Heart right ventricle (tissue), 16 donors: ENCODE results near the gene SGTA. TPM values are rescaled to one million over a fixed set of nuclear protein-coding genes. Genes with fewer than 3 reads are reported as not detected.
A peak's percentile ranks its signal among the peaks of the same experiment; 100 is the strongest.

Experiments
- ATAC-seq, 8 donors: fragments of 200-7000 bp; cut with Tn5 transposase; one replicate each; pipeline ENCODE4 v1.9.1; 2020; ENCODE audit warnings: mild to moderate bottlenecking in 8 of 8, moderate library complexity in 8 of 8, moderate number of reproducible peaks in 1 of 8
- DNase-seq, 2 donors: peaks; one replicate each; pipeline ENCODE4 v3.0.0-alpha.2; 2020
- H3K27ac ChIP-seq, 10 donors: fragments of 200-600 bp; sonication (generic) in 2 of 10; one replicate each; pipeline versions ENCODE4 v1.5.0 to v1.8.0; 2020 to 2022; ENCODE audit warnings: mild to moderate bottlenecking in 3 of 10
- H3K27me3 ChIP-seq, 7 donors: fragments of 200-600 bp; one replicate each; pipeline ENCODE4 v1.8.0; 2021 to 2022; ENCODE audit warnings: mild to moderate bottlenecking in 2 of 7
- H3K36me3 ChIP-seq, 9 donors: fragments of 200-600 bp; sonication (generic) in 1 of 9; one replicate each; pipeline versions ENCODE4 v1.5.0 to v1.8.0; 2020 to 2022; ENCODE audit warnings: mild to moderate bottlenecking in 2 of 9
- H3K4me1 ChIP-seq, 9 donors: fragments of 200-600 bp; sonication (generic) in 1 of 9; one replicate each; pipeline versions ENCODE4 v1.5.0 to v1.8.0; 2020 to 2022; ENCODE audit warnings: mild to moderate bottlenecking in 4 of 9
- H3K4me3 ChIP-seq, 10 donors: fragments of 200-600 bp; sonication (generic) in 2 of 10; one replicate each; pipeline versions ENCODE4 v1.5.0 to v1.8.0; 2020 to 2022; ENCODE audit warnings: mild to moderate bottlenecking in 7 of 10, moderate library complexity in 2 of 10
- H3K9me3 ChIP-seq, 11 donors: fragments of 200-600 bp in 10 of 11; sonication (generic) in 2 of 11; one replicate each; pipeline versions ENCODE4 v1.5.0 to v1.8.0; 2013 to 2022; ENCODE audit warnings: mild to moderate bottlenecking in 2 of 11, control low read depth in 1 of 11, moderate library complexity in 1 of 11
- WGBS, 2 donors: extraction: QIAGEN DNeasy Blood & Tissue Kit; methylation state at CpG; one replicate each; pipeline ENCODE4 v1.1.7; 2013; ENCODE audit warnings: inconsistent platforms in 1 of 2; 5-methylcytosine and 5-hydroxymethylcytosine counted together
- intact Hi-C, 10 donors: fragments of 100-400 bp; cut with DNase I; formaldehyde crosslinking; loops; one replicate each; pipeline versions ENCODE4 v1.11.1 to v1.14.2; 2022
- polyA plus RNA-seq, 2 donors: library from polyadenylated mRNA; stranded (reverse); fragments of 200-250 nt; gene quantifications; one replicate each; pipeline ENCODE4 v1.2.3, GENCODE V29; 2013
- total RNA-seq, 10 donors: library from RNA; stranded (reverse); fragmentation: NEBNext Ultra II Directional in 3 of 10; extraction: Animal tissue kit (Norgen Biotek cat#: 25700) in 3 of 10; gene quantifications; one replicate each; pipeline versions ENCODE4 v1.2.1 to v1.2.4, GENCODE V29; 2021 to 2023
- TF ChIP-seq, protein P1 (sequence below), 9 donors: fragments of 200-600 bp; sonication (generic) in 2 of 9; IDR thresholded peaks; one replicate each; pipeline versions ENCODE4 v1.5.0 to v1.8.0; 2021 to 2022; ENCODE audit warnings: antibody characterized with exemption in 9 of 9, mild to moderate bottlenecking in 5 of 9, moderate library complexity in 1 of 9
- donor health status: Arrhythmogenic right ventricular cardiomyopathy.
- donor health status: ischemic (EF 13 %, LVEDD 7.1; RV severe dilation, severe dysfunction).
- donor health status: healthy with polysubstance abuse.
- donor health status: DM: no; HTN: yes; CAD: no.
- donor health status: DM: no; HTN: no; CAD: no.
- donor health status: ischemic (EF 25% LVEDD 6.9; RV normal size, moderate dysfunction).
- donor health status: ischemic (EF 25% LVEDD 5.7; RV mildly dilated, moderate dysfunction).
- donor health status: healthy.
- donor health status: DM: yes; HTN: yes; CAD: no.
- donor health status: Ischemic cardiomyopathy.
- donor health status: ischemic (EF 35%, LVEDD 5.7; RV mildly dilated, moderate dysfunction).
- donor health status: nonischemic (EF 11% LVEDD 7.7; RV severe dilation, severe dysfunction).
- donor health status: DM: yes; HTN: yes; CAD: no.
- donor health status: PGD.
- donor health status: ischemic (EF 29% LVEDD 5.4; RV normal size, mild dysfunction).
- donor health status: nonischemic (EF 23%, LVEDD 6.1; RV moderate dilation, normal function).

SGTA gene
- total and polyA plus RNA-seq, 12 donors = 52.6 to 102 (median 66.2) TPM

- DNase-seq (no peak), ATAC-seq (no peak)
- H3K4me3 ChIP-seq = no peak overlapping the region
- peak overlapping the region in 3 of 10 donors; percentile 9 to 94 (median 58) for H3K27ac ChIP-seq
- H3K4me1 ChIP-seq = peaks cover 15 to 46% (median 33%) of the 10 kb centered on the region in 9 donors
- H3K36me3 ChIP-seq = peaks cover 0 to 57% (median 43%) of the 10 kb centered on the region in 9 donors
- intact Hi-C loops = no loop called here
- 93 to 94% methylated on average over 29 of the region's 29 CpGs for WGBS, 2 donors
- no peaks in the 10 kb centered on the region for H3K27me3 ChIP-seq
- TF ChIP-seq, protein P1, sequence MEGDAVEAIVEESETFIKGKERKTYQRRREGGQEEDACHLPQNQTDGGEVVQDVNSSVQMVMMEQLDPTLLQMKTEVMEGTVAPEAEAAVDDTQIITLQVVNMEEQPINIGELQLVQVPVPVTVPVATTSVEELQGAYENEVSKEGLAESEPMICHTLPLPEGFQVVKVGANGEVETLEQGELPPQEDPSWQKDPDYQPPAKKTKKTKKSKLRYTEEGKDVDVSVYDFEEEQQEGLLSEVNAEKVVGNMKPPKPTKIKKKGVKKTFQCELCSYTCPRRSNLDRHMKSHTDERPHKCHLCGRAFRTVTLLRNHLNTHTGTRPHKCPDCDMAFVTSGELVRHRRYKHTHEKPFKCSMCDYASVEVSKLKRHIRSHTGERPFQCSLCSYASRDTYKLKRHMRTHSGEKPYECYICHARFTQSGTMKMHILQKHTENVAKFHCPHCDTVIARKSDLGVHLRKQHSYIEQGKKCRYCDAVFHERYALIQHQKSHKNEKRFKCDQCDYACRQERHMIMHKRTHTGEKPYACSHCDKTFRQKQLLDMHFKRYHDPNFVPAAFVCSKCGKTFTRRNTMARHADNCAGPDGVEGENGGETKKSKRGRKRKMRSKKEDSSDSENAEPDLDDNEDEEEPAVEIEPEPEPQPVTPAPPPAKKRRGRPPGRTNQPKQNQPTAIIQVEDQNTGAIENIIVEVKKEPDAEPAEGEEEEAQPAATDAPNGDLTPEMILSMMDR (IDR thresholded peaks at IDR 0.05) = no peak
- H3K9me3 ChIP-seq = no peaks in the 10 kb centered on the region
Measured at GRCh38 chr19:2768365-2769132, 14.5 kb downstream of the SGTA start.

- Histone ChIP-seq H3K4me1 (peaks cover 15 to 46% (median 33%) of the 10 kb centered on the region in 9 donors), H3K27ac (no peak overlapping the region), H3K36me3 (peaks cover 0 to 65% (median 50%) of the 10 kb centered on the region in 9 donors), H3K27me3 (no peaks in the 10 kb centered on the region), H3K4me3 (no peak overlapping the region), H3K9me3 (no peaks in the 10 kb centered on the region)
- 95% methylated on average over 19 of the region's 19 CpGs for WGBS, 2 donors
- TF ChIP-seq, protein P1 (IDR thresholded peaks at IDR 0.05) = no peak
- ATAC-seq (no peak), DNase-seq (no peak)
- intact Hi-C loops = no loop called here
Measured at GRCh38 chr19:2767688-2768087, 15.4 kb downstream of the SGTA start.

GRCh38 chr19:2766594-2767372 is 16.3 kb downstream of the SGTA start:
- H3K27ac ChIP-seq = no peak overlapping the region
- TF ChIP-seq, protein P1 (IDR thresholded peaks at IDR 0.05) = no peak
- H3K9me3 ChIP-seq = no peaks in the 10 kb centered on the region
- H3K4me1 ChIP-seq = peaks cover 9 to 37% (median 26%) of the 10 kb centered on the region in 9 donors
- H3K4me3 ChIP-seq = no peak overlapping the region
- no peaks in the 10 kb centered on the region for H3K27me3 ChIP-seq
- intact Hi-C loops = no loop called here
- peaks cover 0 to 74% (median 59%) of the 10 kb centered on the region in 9 donors for H3K36me3 ChIP-seq
- ATAC-seq = no peak
- 93 to 95% methylated on average over 35 of the region's 35 CpGs for WGBS, 2 donors
- no peak for DNase-seq

- ATAC-seq (no peak), DNase-seq (no peak)
- Histone ChIP-seq H3K4me3 (no peak overlapping the region), H3K27me3 (no peaks in the 10 kb centered on the region), H3K27ac (no peak overlapping the region), H3K9me3 (no peaks in the 10 kb centered on the region), H3K4me1 (peaks cover 2 to 23% (median 12%) of the 10 kb centered on the region in 9 donors), H3K36me3 (peaks cover 0 to 88% (median 68%) of the 10 kb centered on the region in 9 donors)
- TF ChIP-seq, protein P1 (IDR thresholded peaks at IDR 0.05) = no peak
- intact Hi-C loops = no loop called here
- WGBS, 2 donors = 80% methylated on average over 15 of the region's 15 CpGs
Measured at GRCh38 chr19:2765376-2765775, 17.7 kb downstream of the SGTA start.
